Tibial artery (tissue), 4 donors: ENCODE results near the gene AKAP13.

Experiments
- DNase-seq, 2 donors: peaks; one replicate each; pipeline ENCODE4 v3.0.0-alpha.2; 2019
- H3K27ac ChIP-seq, 2 donors: fragments of 200-600 bp; sonication (generic) in 1 of 2; 1 replicate in 1 of 2; 2 replicates in 1 of 2; pipeline ENCODE4 v1.5.1; 2018 to 2019; ENCODE audit warnings: mild to moderate bottlenecking in 1 of 2
- H3K27me3 ChIP-seq, 2 donors: fragments of 200-600 bp; sonication (generic) in 1 of 2; one replicate each; pipeline versions ENCODE4 v1.5.1 to v1.6.0; 2016 to 2019
- H3K36me3 ChIP-seq, 3 donors: fragments of 200-600 bp; sonication (generic) in 2 of 3; one replicate each; pipeline ENCODE4 v1.5.1; 2016 to 2019; ENCODE audit warnings: mild to moderate bottlenecking in 2 of 3
- H3K4me1 ChIP-seq, 4 donors: fragments of 200-600 bp; sonication (generic) in 2 of 4; 1 replicate in 3 of 4; 2 replicates in 1 of 4; pipeline ENCODE4 v1.5.1; 2016 to 2019
- H3K4me3 ChIP-seq, 2 donors: fragments of 200-600 bp; sonication (generic) in 1 of 2; 1 replicate in 1 of 2; 2 replicates in 1 of 2; pipeline ENCODE4 v1.5.1; 2018 to 2019; ENCODE audit warnings: mild to moderate bottlenecking in 2 of 2
- H3K9me3 ChIP-seq, 3 donors: fragments of 200-600 bp; sonication (generic) in 1 of 3; one replicate each; pipeline ENCODE4 v1.5.1; 2016 to 2019
- CTCF ChIP-seq, 2 experiments: fragments of 200-600 bp in 1 of 2; fragments of 450-650 bp in 1 of 2; IDR thresholded peaks; one replicate each; pipeline ENCODE4 v1.5.1; 2017 to 2019; ENCODE audit warnings: antibody characterized with exemption in 2 of 2, mild to moderate bottlenecking in 1 of 2, moderate library complexity in 1 of 2
- intact Hi-C: fragments of 100-400 bp; cut with DNase I; formaldehyde crosslinking; loops from one replicate; pipeline ENCODE4 v1.15.0; 2023; ENCODE audit warnings: low total_unique reads

Gene AKAP13

DNA sequence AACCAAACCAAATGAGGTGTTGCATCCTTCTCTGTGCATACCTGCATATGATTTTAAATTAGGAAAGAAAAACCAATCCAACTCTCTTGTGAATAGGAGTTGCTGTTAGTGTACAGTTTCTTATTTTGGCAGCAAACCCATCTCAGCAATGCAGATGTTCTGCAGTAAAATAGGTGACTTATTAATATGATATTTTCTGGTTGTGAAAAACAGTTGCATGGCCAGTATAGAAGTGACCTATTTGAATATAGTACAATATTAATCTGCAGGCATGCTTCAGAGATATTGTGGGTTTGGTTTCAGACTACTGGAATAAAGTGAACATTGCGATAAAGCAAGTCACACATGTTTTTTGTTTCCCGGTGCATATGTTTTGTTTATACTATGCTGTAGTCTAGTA is 42.2 kb downstream of the AKAP13 start:
- H3K9me3 ChIP-seq = no peaks in the 10 kb centered on the region
- no peaks in the 10 kb centered on the region for H3K36me3 ChIP-seq
- no peak overlapping the region for H3K4me3 ChIP-seq
- peaks cover 0 to 21% (median 0%) of the 10 kb centered on the region in 4 donors for H3K4me1 ChIP-seq
- no peak overlapping the region for H3K27ac ChIP-seq
- intact Hi-C loops = no loop called here
- no peak for DNase-seq
- H3K27me3 ChIP-seq = no peaks in the 10 kb centered on the region
- TF ChIP-seq CTCF (IDR thresholded peaks at IDR 0.05) = no peak

DNA sequence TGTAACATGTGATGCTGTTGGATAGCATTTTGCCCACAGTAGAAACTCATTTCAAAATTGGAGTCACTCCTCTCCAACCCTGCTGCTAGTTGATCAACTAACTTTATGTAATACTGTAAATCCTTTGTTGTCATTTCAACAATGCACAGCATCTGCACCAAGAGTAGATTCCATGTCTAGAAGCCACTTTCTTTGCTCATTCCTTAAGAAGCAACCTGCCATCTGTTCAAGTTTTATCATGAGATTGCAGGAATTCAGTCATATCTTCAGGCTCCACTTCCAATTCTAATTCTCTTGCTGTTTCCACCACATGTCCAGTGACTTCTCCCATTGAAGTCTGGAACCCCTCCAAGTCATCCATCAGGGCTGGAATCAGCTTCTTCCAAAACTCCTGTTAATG is 42.9 kb downstream of the AKAP13 start:
- Histone ChIP-seq H3K36me3 (no peaks in the 10 kb centered on the region), H3K27me3 (no peaks in the 10 kb centered on the region), H3K4me1 (peaks cover 0 to 23% (median 0%) of the 10 kb centered on the region in 4 donors), H3K27ac (no peak overlapping the region), H3K9me3 (no peaks in the 10 kb centered on the region), H3K4me3 (no peak overlapping the region)
- no peak for TF ChIP-seq CTCF (IDR thresholded peaks at IDR 0.05)
- no peak for DNase-seq
- intact Hi-C loops = no loop called here

DNA sequence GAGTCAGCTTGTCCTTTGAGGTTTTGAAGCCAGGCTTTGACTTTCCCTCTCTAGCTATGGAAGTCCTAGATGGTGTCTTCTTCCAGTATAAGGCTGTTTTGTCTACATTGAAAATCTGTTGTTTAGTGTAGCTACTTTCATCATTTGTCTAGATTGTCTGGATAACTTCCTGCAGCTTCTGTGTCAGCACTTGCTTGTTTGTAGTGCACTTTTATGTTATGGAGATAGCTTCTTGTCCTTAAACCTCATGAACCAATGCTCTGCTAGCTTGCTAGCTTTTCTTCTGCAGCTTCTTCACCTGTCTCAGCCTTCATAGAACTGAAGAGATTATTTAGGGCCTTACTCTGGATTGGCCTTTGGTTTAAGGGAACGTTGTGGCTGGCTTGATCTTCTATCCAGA is 43.8 kb downstream of the AKAP13 start:
- Histone ChIP-seq H3K9me3 (no peaks in the 10 kb centered on the region), H3K36me3 (no peaks in the 10 kb centered on the region), H3K27ac (no peak overlapping the region), H3K4me3 (no peak overlapping the region), H3K4me1 (peaks cover 0 to 26% (median 0%) of the 10 kb centered on the region in 4 donors), H3K27me3 (no peaks in the 10 kb centered on the region)
- no peak for TF ChIP-seq CTCF (IDR thresholded peaks at IDR 0.05)
- DNase-seq = no peak
- intact Hi-C loops = no loop called here

- no peaks in the 10 kb centered on the region for H3K27me3 ChIP-seq
- H3K4me1 ChIP-seq = peaks cover 0 to 23% (median 0%) of the 10 kb centered on the region in 4 donors
- TF ChIP-seq CTCF (IDR thresholded peaks at IDR 0.05) = no peak
- no peak overlapping the region for H3K4me3 ChIP-seq
- intact Hi-C loops = no loop called here
- H3K27ac ChIP-seq = no peak overlapping the region
- H3K36me3 ChIP-seq = no peaks in the 10 kb centered on the region
- H3K9me3 ChIP-seq = no peaks in the 10 kb centered on the region
- no peak for DNase-seq
Measured at GRCh38 chr15:85426481-85426880, 46.1 kb downstream of the AKAP13 start.

DNA sequence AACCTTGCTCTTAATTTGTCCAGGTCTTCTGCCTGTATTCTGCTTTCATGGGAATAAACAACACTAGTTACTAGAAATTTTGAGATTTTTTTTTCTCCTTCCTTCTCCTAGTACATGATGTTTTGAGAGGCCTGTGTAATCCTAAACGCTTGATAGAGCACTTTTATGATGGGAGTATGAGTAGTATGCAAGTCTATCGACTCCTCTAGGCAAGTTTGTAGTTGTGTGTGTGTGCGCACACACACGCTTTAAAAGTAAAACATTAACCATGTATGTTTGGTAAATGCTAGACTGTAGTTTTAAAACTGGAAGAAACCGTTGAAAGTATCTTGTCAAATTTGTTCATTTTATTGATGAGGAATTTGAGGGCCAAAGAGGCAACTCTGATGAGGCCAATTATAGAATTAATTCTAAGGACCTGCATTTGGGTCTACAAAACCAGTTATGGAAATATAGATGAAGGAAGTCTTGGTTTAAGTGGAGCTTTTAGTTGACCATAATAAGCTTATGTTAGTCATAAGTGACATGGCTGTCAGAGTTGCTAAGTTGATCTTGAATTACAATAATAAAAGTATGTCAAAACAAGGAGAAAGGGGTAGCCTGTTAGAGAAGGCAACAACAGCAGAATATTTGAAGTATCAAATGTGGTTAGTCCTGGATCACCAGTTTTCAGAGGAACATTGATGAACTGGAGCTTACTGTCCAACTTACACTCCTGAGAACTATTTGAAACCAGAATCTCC is 47.1 kb downstream of the AKAP13 start:
- no peak overlapping the region for H3K27ac ChIP-seq
- H3K4me1 ChIP-seq = peaks cover 0 to 23% (median 0%) of the 10 kb centered on the region in 4 donors
- intact Hi-C loops = no loop called here
- TF ChIP-seq CTCF (IDR thresholded peaks at IDR 0.05) = no peak
- H3K36me3 ChIP-seq = no peaks in the 10 kb centered on the region
- no peak for DNase-seq
- H3K27me3 ChIP-seq = no peaks in the 10 kb centered on the region
- H3K4me3 ChIP-seq = no peak overlapping the region
- no peaks in the 10 kb centered on the region for H3K9me3 ChIP-seq
